Measurements from ENCODE around the gene ACSBG1. TPM values are rescaled to one million over a fixed set of nuclear protein-coding genes. Genes with fewer than 3 reads are reported as not detected.

The ACSBG1 gene
- total RNA-seq, 2 donors from 2014 or later, result 0.31 TPM; not detected in 1

DNA sequence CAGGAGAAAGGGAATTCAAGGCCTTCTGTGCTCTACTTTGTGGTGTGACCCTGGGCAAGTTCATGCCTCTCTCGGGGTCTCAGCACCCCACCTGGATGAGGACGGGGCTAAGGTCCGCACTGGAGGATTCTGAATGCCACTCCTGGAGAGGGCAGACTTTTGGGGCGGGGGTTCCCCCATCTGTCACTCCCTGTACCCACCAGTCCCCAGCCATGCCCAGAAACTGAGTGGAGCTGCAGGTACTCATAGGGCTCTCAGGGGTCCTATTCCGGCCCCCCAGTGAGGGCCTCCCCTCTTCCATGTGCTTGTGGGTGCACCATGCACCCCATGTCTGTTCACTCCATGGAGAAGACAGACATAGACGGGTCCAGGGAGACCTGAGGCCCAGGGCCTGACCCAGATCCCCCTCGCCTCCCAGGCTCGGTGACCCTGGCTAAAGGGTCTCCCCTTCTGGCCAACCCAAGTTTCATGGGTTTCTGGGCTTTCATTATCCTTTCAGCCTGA lies 26.0 kb downstream of the ACSBG1 start:
- Mint-ChIP-seq H3K9me3 (no peaks in the 10 kb centered on the region), H3K27ac (no peak overlapping the region), H3K27me3 (no peaks in the 10 kb centered on the region), H3K36me3 (no peaks in the 10 kb centered on the region), H3K4me1 (ENCODE audit: low read depth in 2 of 2) (no peaks in the 10 kb centered on the region), H3K4me3 (no peak overlapping the region)
- DNase-seq (ENCODE audit: low spot score) (no peak), ATAC-seq (no peak)

DNA sequence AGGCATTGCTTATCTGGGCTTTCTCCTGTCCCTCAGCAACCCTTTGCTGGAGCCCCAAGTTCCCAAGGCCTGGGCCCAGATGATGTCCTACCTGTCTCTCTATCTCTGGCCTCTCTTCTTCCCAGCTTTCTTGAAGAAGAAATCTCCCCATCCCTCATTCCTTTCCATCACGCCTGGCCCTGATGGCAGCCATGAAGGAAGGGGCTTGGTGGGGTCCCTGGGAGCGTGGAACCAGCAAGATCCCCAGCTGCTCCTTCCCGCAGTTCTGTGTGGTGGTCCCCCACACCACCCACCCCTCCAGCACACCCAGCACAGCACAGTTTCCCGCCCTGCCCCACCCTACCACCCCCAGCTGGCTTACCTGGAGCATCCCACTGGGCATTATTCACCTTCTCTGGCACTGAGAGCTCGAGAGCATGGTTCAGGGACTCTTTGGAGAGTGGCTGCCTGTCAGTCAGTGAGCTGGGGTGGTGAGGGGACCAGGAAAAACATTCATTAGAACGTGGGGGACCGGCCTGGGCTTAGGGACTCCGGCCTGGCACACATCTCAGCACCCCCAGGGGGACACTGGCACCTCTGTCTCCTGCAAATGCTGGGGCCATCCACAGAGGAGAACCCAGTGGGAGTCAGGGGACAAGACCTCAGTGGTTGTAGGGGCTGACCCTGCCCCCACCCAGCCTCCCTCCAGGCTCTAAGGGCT lies 26.6 kb downstream of the ACSBG1 start:
- Mint-ChIP-seq H3K4me1 (ENCODE audit: low read depth in 2 of 2) (no peaks in the 10 kb centered on the region), H3K36me3 (no peaks in the 10 kb centered on the region)
- DNase-seq (ENCODE audit: low spot score), result no peak

DNA sequence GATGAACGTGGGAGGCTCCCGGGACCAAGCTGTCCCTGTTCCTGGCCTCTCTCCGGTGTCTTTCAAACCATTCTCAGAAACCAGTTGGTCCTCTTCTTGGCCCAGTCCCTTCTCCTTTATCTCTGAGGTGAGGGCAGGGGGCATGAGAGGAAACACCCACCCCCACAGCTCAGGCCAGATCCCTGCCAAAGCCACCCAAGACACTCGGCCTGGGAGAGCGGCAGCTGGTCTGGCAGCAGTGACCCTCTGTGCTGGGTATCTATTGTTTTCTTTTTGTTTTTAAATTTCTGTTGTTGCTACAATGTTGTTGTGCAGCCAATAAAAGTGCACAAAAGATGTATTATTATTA lies 27.3 kb downstream of the ACSBG1 start:
- H3K9me3 Mint-ChIP-seq, result no peaks in the 10 kb centered on the region
- no peaks in the 10 kb centered on the region for H3K4me1 Mint-ChIP-seq (ENCODE audit: low read depth in 2 of 2)
- no peak for DNase-seq (ENCODE audit: low spot score)
- H3K36me3 Mint-ChIP-seq, result no peaks in the 10 kb centered on the region
- no peak for ATAC-seq
- H3K27ac Mint-ChIP-seq, result no peak overlapping the region
- H3K27me3 Mint-ChIP-seq, result no peaks in the 10 kb centered on the region
- no peak overlapping the region for H3K4me3 Mint-ChIP-seq

More for the DNA sequence above, 26.6 kb downstream of the ACSBG1 start:
- H3K9me3 Mint-ChIP-seq, result no peaks in the 10 kb centered on the region
- ATAC-seq, result no peak
- no peaks in the 10 kb centered on the region for H3K27me3 Mint-ChIP-seq
- no peak overlapping the region for H3K27ac Mint-ChIP-seq
- no peak overlapping the region for H3K4me3 Mint-ChIP-seq

DNA sequence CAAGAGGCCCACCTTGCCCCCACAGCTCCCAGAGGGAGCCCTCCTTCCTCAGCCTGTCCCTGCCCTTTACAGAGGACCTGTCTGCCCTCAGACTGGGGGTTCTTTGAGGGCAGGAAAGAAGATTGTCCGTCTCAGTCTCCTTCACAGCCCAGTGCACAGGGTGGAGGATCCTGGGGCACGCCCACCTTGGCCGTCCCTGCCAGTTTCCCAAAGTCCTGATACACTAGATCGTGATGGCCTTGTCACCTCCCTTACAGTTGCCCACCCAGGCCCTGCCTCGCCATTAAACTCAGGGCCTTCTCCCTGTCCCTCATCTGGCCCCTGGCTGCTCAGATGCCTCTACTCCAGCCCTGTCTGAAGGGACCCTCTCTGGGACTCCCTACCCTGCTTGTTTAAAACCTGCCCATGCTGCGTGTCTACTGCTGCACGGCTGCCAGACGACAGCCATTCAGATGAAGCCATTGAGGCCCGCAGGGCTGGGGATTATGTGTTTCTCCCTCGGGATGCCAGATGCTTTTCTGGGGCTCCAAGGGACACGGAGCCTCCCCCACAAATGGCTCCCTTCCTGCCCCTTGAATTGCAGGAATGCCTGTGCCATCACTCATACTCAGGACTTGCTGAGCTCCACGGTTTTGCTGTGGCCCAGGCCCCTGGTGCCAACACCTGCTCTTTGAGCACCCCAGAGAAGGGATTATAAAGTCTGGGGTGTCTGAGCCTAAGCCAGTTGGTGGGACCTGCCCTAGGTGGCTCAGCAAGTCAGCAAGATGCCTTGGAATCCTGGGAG lies 27.8 kb downstream of the ACSBG1 start:
- H3K9me3 Mint-ChIP-seq, result no peaks in the 10 kb centered on the region
- H3K27me3 Mint-ChIP-seq, result no peaks in the 10 kb centered on the region
- no peak overlapping the region for H3K27ac Mint-ChIP-seq
- no peak overlapping the region for H3K4me3 Mint-ChIP-seq
- H3K36me3 Mint-ChIP-seq, result no peaks in the 10 kb centered on the region
- DNase-seq (ENCODE audit: low spot score) (no peak), ATAC-seq (no peak)
- H3K4me1 Mint-ChIP-seq (ENCODE audit: low read depth in 2 of 2), result no peaks in the 10 kb centered on the region

DNA sequence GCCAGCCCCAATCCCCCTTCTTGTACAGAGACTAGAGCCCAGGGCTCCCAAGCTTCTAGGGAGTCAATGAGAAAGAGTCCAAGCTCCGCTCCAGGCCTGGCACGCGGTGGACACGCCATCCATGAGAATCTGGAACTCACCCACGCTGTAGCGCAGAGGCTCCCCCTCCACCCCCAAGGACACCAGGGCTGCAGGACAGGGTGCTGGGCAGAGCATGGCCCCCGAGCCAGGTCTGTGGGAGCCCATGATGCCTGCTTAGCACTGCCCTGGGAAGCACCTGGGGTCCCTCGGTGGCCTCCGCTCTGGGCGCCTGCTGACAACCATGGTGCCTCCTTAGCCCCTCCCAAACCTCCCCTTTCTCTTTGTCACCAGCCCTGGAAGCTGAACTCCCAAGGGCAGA lies 28.5 kb downstream of the ACSBG1 start:
- no peak for DNase-seq (ENCODE audit: low spot score)
- no peaks in the 10 kb centered on the region for H3K36me3 Mint-ChIP-seq
- no peaks in the 10 kb centered on the region for H3K4me1 Mint-ChIP-seq (ENCODE audit: low read depth in 2 of 2)
- H3K4me3 Mint-ChIP-seq, result no peak overlapping the region
- H3K9me3 Mint-ChIP-seq, result no peaks in the 10 kb centered on the region
- no peak overlapping the region for H3K27ac Mint-ChIP-seq
- ATAC-seq, result no peak
- H3K27me3 Mint-ChIP-seq, result no peaks in the 10 kb centered on the region

DNA sequence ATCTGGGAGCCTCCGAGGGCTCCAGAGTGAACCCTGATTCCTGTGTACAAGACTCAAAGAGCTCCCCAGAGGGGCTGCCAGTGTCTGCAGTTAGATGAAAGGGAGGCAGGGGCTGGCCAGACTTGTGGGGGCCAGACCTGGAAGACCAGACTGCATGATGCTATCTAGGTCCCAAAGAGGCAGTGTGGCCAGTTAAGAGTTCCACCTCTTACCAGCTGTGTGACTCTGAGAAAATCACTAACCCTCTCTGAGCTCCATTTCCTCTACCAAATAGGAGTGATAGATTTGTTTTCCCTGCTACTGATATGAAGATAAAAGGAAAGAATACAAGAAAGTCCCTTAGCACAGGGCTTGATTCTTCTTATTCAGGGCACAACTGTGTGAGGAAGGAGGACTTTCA lies 29.0 kb downstream of the ACSBG1 start:
- no peaks in the 10 kb centered on the region for H3K4me1 Mint-ChIP-seq (ENCODE audit: low read depth in 2 of 2)
- no peaks in the 10 kb centered on the region for H3K36me3 Mint-ChIP-seq
- no peak overlapping the region for H3K27ac Mint-ChIP-seq
- H3K9me3 Mint-ChIP-seq, result no peaks in the 10 kb centered on the region
- H3K27me3 Mint-ChIP-seq, result no peaks in the 10 kb centered on the region
- DNase-seq (ENCODE audit: low spot score) (no peak), ATAC-seq (no peak)
- no peak overlapping the region for H3K4me3 Mint-ChIP-seq

DNA sequence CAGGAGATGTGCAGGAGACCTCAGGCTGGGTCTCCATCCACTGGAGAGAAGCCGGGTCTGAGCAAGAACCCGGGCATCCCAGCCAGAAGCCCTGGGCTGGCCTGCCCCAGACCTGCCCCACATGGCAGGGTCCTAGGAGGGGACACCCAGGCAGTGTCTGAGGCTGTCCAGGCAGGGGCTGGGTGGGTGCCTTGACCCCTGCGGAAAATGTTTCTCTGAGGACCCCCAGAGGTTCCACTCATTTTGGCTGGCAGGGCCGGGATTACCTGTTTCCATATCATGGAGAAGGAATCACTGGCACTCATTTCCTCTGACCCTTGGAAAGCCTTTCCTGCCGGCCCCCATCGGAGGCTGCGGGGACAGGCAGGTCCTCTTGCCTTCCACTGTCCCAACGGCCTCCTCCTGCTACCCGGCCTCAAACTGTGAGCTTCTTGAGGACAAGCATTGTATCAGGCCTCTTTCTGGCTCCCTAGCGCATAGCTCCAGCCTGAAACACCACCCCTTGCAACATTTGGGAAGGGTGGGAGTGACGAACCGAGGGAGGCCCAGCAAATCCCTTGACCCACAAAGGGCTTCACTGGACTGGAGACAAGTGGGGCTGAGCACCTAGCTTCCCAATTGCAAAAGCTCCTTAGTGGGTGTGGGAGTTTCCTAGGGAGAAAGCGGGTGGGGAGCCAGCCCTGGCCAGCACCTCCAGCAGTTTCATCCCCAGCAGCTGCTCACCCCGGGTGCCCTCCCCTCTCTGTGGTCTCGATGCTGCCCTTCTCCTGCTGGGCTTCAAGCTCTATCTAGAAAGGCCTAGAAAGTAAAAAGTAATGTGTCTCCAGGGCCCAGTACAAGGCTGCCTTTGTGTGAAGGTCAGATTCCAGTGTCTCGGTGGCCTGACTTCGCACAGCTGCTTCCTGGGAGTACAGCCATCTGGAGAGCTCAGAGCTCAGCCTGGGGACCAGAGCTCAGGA lies 29.7 kb downstream of the ACSBG1 start:
- H3K9me3 Mint-ChIP-seq, result no peaks in the 10 kb centered on the region
- no peak overlapping the region for H3K27ac Mint-ChIP-seq
- ATAC-seq (no peak), DNase-seq (ENCODE audit: low spot score) (no peak)
- H3K36me3 Mint-ChIP-seq, result no peaks in the 10 kb centered on the region
- H3K4me3 Mint-ChIP-seq, result no peak overlapping the region
- no peaks in the 10 kb centered on the region for H3K4me1 Mint-ChIP-seq (ENCODE audit: low read depth in 2 of 2)
- H3K27me3 Mint-ChIP-seq, result no peaks in the 10 kb centered on the region

DNA sequence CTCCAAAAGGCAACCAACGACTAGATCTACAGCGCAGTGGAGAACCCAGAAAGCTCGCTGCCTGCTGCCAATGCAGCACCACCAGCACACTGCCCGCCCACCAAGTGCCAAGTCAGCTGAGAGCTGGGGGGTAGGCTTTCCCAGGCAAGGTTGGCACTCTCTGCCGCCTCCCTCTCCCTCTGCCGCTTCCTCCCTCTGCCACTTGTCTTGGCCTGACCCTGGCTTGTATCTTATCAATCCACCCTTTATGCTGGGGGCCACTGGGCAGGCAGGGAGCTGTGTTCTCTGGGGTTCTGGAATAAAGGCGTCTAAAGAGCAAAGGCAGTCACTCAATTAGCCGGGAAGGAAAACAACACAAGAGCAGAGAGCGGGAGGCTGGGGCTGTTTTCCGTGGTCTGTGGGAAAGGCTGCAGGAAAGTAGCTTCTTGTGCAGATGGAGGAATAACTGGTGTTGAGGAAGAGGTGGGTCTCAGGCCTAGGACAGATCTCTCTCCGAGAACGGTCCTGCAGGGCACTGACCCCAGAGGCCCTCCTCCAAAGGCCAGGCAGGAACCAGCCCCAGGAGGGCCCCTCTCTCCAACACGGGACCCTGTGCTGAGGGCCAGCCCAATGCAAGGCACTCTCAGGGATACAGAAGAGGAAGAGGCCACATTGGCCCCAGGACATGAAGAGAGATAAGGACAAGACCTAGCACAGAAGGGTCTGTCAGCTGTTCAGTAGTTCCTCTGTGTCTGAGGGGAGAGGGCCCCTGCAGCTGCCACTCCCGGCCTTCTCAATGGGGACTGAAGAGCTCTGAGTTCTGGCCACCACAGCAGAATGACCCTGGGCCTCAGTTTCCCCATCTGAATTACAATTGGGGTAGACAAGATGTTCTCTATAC lies 30.8 kb downstream of the ACSBG1 start:
- no peaks in the 10 kb centered on the region for H3K9me3 Mint-ChIP-seq
- H3K4me1 Mint-ChIP-seq (ENCODE audit: low read depth in 2 of 2), result no peaks in the 10 kb centered on the region
- no peaks in the 10 kb centered on the region for H3K36me3 Mint-ChIP-seq
- DNase-seq (ENCODE audit: low spot score), result no peak
- H3K27ac Mint-ChIP-seq, result no peak overlapping the region
- no peak overlapping the region for H3K4me3 Mint-ChIP-seq
- no peak for ATAC-seq
- no peaks in the 10 kb centered on the region for H3K27me3 Mint-ChIP-seq

DNA sequence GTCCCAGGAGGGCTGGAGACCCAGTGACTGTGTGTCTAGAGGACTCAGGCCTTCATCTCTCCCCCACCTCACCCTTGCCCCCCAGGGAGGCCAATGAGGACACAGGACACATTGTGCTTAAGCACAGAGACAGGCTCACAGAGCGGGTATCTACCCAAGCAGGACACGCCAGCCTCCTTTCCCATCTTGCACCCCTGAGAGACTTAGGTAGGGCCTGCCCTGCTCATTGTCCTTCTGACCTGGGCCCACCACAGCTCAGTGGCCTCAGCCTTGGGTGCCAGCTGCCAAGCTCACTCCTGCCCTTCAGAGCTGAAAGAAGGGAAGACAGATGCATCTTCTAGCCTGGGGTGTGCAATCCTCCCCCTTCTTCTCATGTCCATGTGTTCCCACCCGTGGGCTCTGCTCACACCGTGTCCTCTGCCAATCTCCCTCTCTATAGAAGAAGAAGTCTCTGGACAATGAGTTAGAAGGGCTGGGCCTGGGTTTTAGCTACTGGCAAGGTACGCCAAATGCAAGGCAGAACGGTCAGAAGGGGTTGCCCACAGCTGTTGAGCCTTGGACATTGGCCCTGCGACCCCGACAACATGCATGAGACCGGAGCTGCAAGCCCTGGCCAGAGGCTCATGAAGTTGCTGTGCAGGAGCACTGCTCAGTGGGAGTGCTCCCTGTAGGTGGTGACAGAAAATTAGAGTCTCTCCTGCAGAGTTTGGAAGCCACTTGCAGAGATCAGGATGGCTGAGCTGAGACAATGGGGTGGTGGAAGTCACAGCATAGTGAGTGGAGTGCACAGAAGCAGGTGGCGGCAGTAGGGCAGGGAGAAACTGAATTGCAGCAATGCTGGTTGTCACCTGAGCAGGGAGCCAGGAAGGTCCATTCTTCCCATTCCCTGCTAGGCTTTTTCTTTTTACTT lies 32.8 kb downstream of the ACSBG1 start:
- Mint-ChIP-seq H3K9me3 (no peaks in the 10 kb centered on the region), H3K36me3 (no peaks in the 10 kb centered on the region), H3K27me3 (no peaks in the 10 kb centered on the region), H3K27ac (no peak overlapping the region), H3K4me1 (ENCODE audit: low read depth in 2 of 2) (no peaks in the 10 kb centered on the region), H3K4me3 (no peak overlapping the region)
- no peak for DNase-seq (ENCODE audit: low spot score)
- ATAC-seq, result peak in 1 of 2 donors; percentile 3

DNA sequence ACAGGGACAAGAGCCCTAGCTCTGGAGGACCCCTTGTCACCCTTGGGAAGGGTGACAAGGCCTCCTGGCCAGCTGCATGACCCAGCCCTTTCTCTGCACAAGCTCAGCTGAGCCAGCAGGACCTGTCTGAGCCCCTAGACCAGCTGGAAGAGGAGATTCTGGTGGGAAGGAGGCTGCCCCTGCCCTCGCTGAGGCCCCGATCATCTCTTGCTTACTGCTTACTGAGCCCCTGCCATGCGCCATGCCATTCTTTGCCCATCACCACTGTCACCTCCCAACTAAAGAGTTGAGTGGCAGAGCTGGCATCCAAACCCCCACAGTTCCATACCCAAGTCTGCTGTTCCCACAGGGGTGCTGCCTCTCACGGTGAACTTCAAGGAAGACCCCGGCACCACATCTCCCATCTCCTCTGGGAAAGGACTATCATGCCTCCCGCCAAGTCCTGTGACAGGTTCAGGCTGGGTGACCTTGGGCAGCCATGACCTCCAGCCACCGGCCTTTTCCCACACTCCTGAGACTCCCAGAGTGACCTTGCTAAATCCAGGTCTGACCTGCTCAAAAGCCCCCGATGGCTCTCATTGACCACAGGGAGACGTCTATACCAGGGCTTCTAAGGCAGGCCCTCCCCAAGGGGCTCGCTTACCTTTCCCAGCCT lies 34.0 kb downstream of the ACSBG1 start:
- no peaks in the 10 kb centered on the region for H3K27me3 Mint-ChIP-seq
- no peak for DNase-seq (ENCODE audit: low spot score)
- no peaks in the 10 kb centered on the region for H3K4me1 Mint-ChIP-seq (ENCODE audit: low read depth in 2 of 2)
- H3K9me3 Mint-ChIP-seq, result no peaks in the 10 kb centered on the region
- no peak overlapping the region for H3K4me3 Mint-ChIP-seq
- H3K27ac Mint-ChIP-seq, result no peak overlapping the region
- peak in 1 of 2 donors; percentile 4 for ATAC-seq
- H3K36me3 Mint-ChIP-seq, result no peaks in the 10 kb centered on the region

DNA sequence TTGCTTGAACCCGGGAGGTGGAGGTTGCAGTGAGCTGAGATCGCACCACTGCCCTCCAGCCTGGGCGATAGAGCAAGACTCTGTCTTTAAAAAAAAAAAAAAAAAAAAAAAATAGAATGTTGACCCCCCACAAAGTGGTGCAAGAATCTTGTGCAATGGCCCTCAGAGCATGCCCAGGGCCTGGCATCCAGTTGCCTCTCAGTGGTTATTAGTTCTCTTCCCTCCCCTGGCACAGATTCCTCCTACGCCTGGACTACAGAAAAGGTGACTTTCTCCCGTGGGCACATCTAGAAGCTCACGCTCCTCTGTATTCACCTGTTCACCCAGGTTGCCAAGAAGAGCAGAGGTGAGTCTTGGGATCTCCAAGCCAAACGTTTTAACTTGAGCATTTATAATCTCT lies 36.7 kb downstream of the ACSBG1 start:
- no peaks in the 10 kb centered on the region for H3K4me1 Mint-ChIP-seq (ENCODE audit: low read depth in 2 of 2)
- H3K9me3 Mint-ChIP-seq, result no peaks in the 10 kb centered on the region
- no peak overlapping the region for H3K27ac Mint-ChIP-seq
- no peak overlapping the region for H3K4me3 Mint-ChIP-seq
- H3K36me3 Mint-ChIP-seq, result no peaks in the 10 kb centered on the region
- ATAC-seq (no peak), DNase-seq (ENCODE audit: low spot score) (no peak)
- H3K27me3 Mint-ChIP-seq, result no peaks in the 10 kb centered on the region

DNA sequence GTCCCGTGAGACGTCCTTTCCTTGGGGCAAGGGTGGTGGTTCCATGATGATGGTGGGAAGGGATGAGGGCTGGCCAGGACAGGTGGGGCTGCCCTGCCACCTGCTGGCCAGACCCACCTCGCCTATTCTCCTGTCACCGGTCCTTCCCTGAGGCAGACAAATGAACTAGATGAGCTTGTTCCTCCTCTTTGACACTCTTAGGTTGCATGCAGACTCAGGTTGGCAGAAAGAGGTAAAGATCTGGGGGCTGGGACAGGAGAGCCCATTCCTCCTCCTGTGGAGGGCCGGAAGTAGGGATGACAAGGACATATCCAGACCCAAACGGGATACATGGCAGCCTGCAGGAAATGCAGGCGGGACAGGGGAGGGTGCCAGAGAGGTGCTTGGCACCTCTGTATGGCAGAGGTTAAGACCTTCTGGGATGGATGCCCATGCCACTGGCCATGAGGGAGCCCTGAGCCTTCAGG lies 38.6 kb downstream of the ACSBG1 start:
- Mint-ChIP-seq H3K27me3 (peaks cover under 1 to 4% of the 10 kb centered on the region in 2 donors), H3K4me1 (ENCODE audit: low read depth in 2 of 2) (no peaks in the 10 kb centered on the region), H3K36me3 (no peaks in the 10 kb centered on the region), H3K4me3 (no peak overlapping the region), H3K27ac (no peak overlapping the region), H3K9me3 (no peaks in the 10 kb centered on the region)
- peak; percentile 49 for DNase-seq (ENCODE audit: low spot score)
- ATAC-seq, result peak; percentile 65 to 69
